HG02642 (cell line): ENCODE measurements around the gene HADHA.
A peak's percentile ranks its signal among the peaks of the same experiment; 100 is the strongest.

ENCODE experiments used
- ATAC-seq: cut with Tn5 transposase; IDR thresholded peaks from one replicate; pipeline ENCODE4 v1.9.1; 2021; ENCODE audit warnings: mild to moderate bottlenecking; ENCODE audit not compliant: unreplicated experiment, poor library complexity

Gene HADHA

GRCh38 chr2:26195040-26195984, 49.1 kb downstream of the HADHA start:
- ATAC-seq: no peak

GRCh38 chr2:26193578-26194231, 50.7 kb downstream of the HADHA start:
- no peak for ATAC-seq

GRCh38 chr2:26191316-26192159, 52.9 kb downstream of the HADHA start:
- no peak for ATAC-seq

- no peak for ATAC-seq
These were observed 54.1 kb downstream of the HADHA start for GRCh38 chr2:26190369-26190768.

- no peak for ATAC-seq
These were observed 54.7 kb downstream of the HADHA start for GRCh38 chr2:26189751-26190150.

GRCh38 chr2:26189123-26189522, 55.3 kb downstream of the HADHA start:
- ATAC-seq: no peak

GRCh38 chr2:26187537-26188104, 56.8 kb downstream of the HADHA start:
- no peak for ATAC-seq

- ATAC-seq: no peak
These were observed 57.3 kb downstream of the HADHA start for GRCh38 chr2:26187114-26187513.

- no peak for ATAC-seq
These were observed 58.3 kb downstream of the HADHA start for GRCh38 chr2:26185954-26186770.

GRCh38 chr2:26185304-26185928, 59.0 kb downstream of the HADHA start:
- no peak for ATAC-seq

- ATAC-seq: peak; percentile 81
These were observed 59.7 kb downstream of the HADHA start for GRCh38 chr2:26184555-26185303.

GRCh38 chr2:26184121-26184520, 60.3 kb downstream of the HADHA start:
- no peak for ATAC-seq

- no peak for ATAC-seq
These were observed 61.4 kb downstream of the HADHA start for GRCh38 chr2:26182887-26183630.

GRCh38 chr2:26182441-26182840, 62.0 kb downstream of the HADHA start:
- no peak for ATAC-seq

GRCh38 chr2:26179446-26179913, 65.0 kb downstream of the HADHA start:
- no peak for ATAC-seq

GRCh38 chr2:26178746-26179436, 65.5 kb downstream of the HADHA start:
- ATAC-seq: no peak

- no peak for ATAC-seq
These were observed 66.2 kb downstream of the HADHA start for GRCh38 chr2:26178246-26178645.
